ENCODE data around the gene FAM149B1.

DNA sequence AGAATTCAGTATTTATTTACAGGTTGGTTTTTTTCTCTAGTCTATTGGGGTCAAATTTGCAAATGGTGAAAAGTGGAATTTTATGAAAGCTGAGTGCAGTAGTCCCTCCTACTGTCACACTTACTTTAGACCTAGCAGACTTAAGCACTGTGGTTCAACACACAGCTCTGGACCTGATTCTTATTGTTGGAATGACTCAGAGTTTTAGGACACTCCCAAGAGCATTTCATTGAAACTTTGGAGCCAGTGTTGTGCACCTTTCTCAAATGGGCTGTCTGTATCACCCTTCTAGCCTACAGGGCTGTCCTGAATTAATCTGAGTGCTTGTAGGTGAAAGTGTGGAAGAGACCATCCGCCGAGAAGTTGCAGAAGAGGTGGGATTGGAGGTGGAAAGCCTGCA is 41.6 kb upstream of the FAM149B1 start:
- TF ChIP-seq NR2C2 (IDR thresholded peaks at IDR 0.05; ENCODE audit: borderline replicate concordance, control insufficient read depth, insufficient read length, low read depth) (no peak), CREB1 (IDR thresholded peaks at IDR 0.05; ENCODE audit: low read depth) (no peak), HCFC1 (IDR thresholded peaks at IDR 0.05; ENCODE audit: low read length) (no peak)
